COLO668 (cell line): ENCODE measurements around the gene CLDN5.
A peak's percentile ranks its signal among the peaks of the same experiment; 100 is the strongest.

Source experiments
- DNase-seq: peaks from one replicate; lab custom pipeline; 2025; ENCODE audit not compliant: unreplicated experiment; lab: John Stamatoyannopoulos, UW

The CLDN5 gene

DNA sequence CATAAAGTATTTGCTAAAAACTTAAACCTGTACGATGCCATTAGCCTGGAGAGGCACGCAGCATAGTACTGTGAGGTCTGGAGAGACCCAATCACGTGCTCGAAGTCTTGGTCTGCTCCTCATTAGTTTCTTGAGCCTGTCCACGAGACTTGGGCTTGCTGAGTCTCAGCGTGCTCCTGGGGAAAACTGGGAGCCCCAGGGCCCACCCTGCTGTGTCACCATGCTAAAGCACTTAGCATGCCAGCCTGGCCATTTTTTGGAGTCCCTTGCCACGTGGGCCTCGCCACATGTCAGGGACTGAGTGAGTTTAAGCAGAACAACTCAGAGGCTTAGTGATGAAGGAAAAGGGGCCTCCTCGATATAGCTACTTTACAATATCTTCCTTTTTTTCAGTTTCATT, 41.9 kb downstream of the CLDN5 start:
- no peak for DNase-seq

DNA sequence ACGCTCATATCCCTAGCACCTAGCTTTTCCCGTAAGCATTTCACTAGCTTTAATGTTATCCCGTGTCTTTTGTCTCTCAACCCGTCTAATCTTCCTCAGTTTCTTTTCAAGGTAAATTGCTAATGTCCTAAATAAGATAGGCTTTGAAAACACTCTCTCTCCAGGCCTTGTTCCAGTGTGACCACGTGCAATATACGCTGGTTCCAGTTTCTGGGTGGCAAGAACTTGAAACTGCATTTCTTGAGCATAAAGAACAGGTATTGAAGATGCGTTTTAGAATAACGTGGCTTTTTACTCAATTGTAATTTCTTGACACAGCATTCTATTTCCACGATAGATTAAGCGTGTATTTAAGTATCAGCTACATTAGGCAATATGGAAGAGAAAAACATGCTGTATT, 43.4 kb downstream of the CLDN5 start:
- DNase-seq, result no peak

DNA sequence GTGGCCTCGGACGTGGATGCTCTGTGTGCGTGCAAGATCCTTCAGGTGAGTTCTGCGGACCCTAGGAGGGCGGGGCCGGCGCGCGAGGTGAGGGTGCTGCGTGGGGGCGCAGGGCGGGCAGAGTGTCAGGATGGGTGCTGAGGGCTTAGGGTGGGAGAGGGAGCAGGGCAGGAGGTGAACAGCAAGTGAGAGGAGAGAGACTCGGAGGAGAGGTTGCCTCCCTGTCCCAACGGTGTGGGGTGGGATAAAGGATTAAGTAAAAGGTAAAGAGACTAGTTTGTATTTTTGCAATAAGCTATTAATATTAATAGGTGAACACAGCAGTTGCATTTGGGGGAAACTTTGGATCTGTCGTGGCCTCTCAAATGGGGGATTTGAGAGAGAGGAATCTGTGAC, 44.0 kb downstream of the CLDN5 start:
- DNase-seq, result no peak

DNA sequence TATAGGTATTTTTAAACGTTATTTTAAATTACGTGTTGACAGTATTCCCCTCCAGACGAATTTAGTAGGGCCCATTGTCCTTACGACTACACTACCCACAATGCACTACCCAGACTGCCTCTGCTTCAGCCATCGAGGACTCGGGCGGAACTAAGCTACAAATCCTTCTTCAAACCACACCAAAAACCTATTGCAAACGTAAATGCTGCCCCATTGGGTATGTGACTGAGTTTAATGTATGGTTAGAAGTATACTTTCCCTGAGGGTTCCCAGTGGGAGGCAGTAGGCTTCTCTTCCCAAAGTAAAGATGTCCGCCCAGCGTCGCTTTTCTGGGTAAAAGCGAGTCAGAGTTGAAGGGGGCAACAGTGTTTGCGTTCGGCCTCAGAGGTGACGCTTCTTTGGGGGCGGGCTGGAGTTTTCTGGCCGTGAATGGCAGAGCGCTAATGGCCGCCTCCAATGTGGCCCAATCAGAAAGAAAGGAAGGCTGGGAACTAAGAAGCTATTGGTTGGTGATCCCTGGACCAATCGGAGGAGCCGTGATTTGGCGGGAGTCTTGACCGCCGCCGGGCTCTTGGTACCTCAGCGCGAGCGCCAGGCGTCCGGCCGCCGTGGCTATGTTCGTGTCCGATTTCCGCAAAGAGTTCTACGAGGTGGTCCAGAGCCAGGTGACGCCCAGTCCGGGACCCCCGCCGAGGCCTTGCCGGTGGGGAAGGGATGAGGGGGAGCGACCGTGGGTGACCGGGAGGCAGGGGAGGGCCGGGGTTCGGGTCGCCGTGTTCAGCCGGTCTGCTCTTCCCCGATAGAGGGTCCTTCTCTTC, 44.6 kb downstream of the CLDN5 start, which contains the start of gene CDC45:
TSS of gene CDC45 (plus strand) at position 566 of the 818 bp plus-strand sequence. CDS start at position 615, 49 bp downstream.
- DNase-seq, result peak; percentile 95

DNA sequence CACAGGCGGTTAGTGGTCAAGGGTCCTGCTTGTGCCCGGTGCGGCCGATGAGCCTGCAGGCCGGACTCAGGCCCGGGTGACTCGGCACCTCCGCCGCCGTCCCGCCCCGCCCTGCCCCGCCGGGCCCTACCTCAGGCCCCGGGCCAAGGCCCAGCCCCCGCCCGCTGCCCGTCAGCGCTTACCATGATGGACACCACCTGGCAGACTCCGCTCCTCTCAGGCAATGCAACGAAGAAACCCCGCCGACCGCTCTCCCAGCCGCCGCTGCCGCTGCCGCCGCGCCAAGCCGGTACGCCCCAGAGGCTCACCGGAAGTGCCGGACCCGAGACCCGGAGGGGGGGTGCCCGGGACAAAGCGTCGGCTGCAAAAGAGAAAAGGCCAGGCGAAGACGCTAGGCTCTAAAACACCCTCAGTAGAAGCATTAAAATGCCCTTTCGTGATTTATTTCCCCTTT, 45.3 kb downstream of the CLDN5 start, which contains the start of gene UFD1:
TSS of gene UFD1 (minus strand) at position 293 of the 454 bp plus-strand sequence. CDS start at position 185, 108 bp downstream.
- DNase-seq, result peak; percentile 78

DNA sequence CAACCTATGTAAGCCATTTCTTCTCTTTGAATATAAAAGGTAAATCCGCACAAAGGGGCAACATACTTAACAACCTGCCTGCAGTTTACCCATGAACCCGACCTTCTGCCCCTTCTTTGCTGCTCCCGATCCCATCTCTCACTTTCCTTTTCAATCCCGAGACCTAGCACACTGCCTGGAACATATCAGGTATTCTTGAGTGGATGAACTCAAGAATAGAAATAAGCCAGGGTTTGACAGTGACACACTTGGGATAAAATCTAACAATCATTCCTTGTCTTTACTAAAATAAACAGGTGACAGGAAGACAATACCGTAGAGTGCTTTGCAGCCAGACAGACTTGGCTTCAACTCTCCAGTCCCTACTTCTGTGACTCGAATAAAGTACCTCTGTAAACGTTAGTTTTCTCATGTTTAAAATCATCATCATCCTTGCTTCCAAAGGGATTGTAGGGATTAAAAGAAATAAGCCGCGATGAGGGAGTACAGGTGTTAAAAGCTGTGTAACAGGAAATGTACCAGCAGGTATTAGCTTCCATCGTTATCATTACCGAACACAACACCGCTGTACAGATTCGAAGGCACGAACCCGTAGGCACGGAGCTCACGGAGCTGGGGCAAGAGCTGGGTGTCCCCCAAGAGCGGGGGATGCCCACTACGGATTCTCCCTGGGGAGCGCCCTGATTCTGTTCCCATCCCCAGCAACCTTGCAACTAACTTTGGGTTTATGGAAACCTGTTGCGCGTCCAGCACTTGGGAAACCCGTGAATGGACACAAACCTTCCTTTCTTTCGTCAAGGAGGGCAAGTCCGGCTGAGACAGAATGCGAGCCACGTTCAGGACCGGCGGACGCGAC, 45.9 kb downstream of the CLDN5 start:
- peak; percentile 12 for DNase-seq

DNA sequence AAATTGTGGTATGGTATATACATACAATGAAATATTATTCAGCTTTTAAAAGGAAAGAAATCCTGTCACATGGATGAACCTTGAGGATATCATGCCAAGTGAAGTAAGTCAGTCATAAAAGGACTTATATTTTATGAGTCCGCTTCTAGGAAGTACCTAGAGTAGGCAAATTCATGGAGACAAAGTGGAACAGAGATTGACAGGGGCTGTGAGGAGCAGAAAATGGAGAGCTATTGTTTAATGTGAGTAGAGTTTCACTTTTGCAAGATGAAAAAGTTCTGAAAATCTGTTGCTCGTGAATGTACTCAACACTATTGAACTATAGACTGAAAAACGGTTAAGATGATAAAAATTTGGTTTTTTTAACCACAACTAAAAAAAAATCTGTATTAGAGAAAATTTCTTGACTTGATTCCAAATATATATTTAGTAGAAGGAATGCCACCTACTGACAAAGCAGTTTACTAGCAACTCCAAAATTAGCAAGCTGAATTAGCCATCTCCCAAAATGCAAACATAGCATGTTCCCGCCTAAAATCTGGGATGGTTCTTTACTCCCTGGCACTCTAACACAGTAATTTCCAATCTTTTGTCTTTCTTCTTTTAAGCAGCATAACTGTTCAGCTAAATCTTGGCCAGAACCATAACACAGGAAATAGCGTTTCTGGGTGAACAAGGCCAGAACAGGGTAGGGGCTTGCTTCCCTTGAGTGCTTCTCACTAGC, 46.7 kb downstream of the CLDN5 start:
- no peak for DNase-seq

DNA sequence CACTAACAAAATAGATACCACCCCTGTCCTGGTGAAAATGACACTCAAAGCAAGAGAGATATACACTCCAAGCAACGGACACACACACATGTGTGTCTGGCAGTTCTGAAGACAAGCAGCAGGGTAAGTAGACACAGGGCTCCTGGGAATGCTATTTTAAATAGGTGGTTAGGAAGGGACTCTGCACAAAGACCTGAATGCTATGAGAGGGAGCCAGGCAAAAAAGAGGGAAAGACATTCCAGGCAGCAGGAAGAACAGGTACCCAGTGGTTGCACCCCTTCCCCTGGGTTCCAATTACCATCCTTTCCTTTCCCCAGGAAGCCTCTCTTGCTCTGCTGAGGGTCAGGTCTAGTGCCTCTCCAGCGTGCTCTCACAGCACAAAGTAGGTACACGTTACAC, 48.2 kb downstream of the CLDN5 start:
- no peak for DNase-seq

DNA sequence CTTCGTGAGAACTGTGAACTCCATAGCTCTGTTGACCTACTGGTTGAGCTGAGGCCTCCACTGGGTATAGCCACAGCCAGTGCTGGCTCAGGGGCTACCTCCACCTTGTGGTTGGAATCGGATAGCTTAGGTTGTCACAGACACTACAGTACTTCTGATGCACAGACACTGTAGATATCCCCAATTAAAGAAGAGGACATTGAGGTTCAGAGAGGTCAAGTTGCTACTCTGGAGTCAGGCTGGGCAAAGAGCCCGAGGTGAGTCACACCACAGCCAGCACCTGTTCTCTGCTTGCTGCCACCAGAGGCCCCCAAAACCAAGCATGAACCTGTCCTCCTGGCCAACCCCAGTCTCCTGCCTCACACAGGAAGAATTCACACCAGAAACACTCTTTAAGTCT, 50.6 kb downstream of the CLDN5 start:
- no peak for DNase-seq
